GM19455 (cell line): ENCODE results near the gene CAMK2B.

Experiments
- ATAC-seq: cut with Tn5 transposase; IDR thresholded peaks from one replicate; pipeline ENCODE4 v1.9.1; 2021; ENCODE audit not compliant: unreplicated experiment

The CAMK2B gene

GRCh38 chr7:44258865-44259546, 66.4 kb downstream of the CAMK2B start:
- no peak for ATAC-seq

DNA sequence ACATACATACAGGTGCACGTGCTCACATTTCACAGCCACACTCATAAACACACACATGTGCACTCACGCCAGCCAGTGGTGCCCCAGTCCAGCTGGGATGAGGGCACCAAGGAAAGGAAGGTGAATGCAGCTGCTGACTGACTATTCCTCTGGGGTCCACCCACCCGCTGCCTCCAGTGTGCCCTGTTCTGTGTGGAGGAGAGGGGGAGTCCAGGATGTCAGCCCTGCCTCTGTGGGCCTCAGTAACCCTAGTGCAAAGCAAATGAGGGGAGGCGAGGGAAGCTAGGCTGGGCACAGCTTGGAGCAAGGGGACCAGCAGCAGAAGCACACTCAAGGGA, 67.0 kb downstream of the CAMK2B start:
- ATAC-seq: no peak

DNA sequence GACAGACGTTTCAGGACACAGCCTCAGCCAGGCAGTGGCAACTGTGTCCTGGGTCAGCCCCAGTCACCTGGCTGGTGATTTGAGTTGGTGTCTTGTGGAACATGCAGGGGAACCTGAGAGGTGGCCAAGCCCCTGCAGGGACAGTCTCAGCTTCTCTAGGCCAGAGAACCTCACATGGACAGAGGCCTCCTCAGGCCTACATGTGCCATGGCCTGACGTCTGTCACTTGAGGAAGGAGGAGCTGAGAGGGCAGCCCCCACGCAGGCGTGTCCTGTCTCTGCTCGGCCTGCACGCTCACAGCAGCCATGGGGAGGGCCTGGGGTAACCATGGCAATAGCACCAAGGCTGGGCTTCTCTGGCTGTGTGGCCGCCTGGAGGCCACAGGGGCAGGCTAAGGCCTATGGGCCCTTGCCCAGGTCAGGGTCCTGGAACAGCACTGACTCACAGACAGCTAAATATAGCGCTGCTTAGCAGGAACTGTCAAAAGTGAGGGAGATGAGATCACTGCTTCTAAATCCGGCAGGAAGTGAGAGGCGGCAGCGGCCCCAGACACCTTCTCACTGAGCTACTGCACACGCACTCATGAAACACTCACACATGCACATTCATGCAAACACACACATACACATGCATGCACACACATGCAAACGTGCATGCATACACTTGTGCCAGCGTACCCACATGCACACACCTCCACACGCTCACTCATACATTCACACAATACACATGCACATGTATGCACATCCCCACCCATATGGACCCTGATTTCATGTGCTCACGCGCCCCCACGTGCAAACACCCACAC, 67.6 kb downstream of the CAMK2B start:
- ATAC-seq: peak; percentile 84

GRCh38 chr7:44257213-44257612, 68.2 kb downstream of the CAMK2B start:
- no peak for ATAC-seq

GRCh38 chr7:44256459-44256858, 68.9 kb downstream of the CAMK2B start:
- no peak for ATAC-seq

DNA sequence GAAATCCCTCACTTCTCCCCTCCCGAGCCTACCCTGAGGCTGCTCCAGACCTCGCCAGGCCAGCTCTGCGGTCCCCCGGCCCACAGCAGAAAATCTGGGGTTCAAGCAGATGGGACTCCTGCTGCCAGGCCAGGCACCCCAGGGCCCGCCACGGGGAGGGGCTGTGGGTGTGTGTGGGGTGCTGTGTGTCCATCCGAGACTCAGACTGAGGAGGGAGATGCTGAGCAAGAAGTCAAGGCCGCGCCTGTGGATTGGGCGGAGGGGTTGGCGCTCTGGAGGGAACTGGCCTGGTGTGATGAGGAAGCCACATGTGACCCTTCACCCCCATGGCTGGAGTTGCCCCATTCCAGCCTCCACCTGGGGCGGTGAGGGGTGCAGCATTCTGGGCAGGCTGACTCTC, 73.5 kb downstream of the CAMK2B start:
- no peak for ATAC-seq

DNA sequence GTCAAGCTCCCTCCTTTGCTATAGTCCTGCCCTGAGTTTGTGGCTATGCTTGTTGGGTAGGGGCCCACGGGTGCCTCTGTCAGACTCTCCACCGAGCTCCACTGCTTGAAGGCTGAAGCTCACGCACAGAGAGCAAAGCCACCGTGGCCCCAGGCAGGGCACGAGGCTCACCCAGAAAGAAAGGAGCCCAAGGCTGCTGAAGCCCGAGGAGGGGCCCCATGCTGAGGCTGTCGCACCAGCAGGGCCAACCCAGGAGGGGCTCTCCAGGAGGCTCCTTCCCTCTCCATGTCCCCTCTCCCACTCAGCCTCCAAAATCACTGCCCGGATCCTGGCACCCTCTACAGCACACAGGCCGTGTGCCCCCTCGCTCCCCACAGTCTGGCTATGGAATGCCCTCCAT, 74.1 kb downstream of the CAMK2B start:
- ATAC-seq: no peak

DNA sequence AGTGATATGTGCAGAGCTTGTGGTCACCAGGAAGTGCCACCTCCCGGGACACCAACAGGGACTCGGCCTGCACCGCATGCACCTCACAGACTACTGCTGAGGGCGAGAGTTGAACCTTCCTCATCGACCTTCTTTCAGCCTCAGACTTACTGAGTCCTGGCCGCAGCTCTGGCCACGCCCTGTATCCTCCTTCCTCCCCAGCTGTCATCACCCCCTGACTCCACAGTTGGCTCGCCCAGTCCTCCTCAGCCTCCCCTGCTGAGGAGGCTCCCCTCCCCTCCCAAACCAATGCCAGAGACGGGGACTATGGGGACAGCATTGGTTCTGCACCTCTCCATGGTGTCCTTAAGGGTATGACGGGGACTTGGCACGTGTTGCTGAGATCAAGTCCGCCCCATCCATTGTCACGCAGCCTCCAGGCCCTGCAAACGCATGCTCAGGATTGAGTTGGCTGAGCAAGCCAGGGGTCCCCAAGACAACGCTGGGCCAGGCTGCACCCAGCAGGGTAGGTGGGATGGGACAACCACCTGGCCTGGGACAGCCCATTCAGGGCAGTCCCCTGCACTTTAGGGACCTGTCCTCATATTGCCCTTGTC, 75.7 kb downstream of the CAMK2B start:
- no peak for ATAC-seq

- no peak for ATAC-seq
Observed at GRCh38 chr7:44247868-44248651, 77.3 kb downstream of the CAMK2B start.

DNA sequence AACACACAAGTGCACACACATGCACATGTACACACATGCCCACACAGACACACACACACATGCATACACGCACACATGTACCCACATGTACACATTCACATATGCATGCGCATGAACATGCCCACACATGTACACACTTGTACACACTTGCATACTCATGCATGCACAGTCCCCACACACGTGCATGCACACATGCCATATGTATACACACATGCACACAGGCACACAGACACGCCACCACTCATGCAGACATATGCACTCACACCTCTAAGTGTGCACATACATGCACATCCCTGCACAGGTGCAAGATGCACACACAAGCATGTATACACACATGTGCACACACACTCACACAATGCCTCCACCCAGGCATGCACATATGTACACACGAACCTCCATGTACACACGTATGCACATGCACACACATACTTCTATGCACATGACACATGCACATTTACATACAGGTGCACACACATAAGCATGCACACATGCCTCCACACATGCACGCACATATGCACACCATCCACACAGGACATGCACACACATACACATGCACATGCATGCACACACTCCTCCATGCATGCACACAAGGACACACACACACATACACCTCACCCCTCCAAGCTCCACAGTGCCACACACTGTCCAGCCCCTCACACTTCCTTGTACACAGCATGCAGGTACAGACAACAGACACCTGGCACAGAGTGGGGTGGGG, 78.8 kb downstream of the CAMK2B start:
- no peak for ATAC-seq

GRCh38 chr7:44244282-44244681, 81.1 kb downstream of the CAMK2B start:
- no peak for ATAC-seq

- ATAC-seq: no peak
Observed at GRCh38 chr7:44242091-44242490, 83.3 kb downstream of the CAMK2B start.

DNA sequence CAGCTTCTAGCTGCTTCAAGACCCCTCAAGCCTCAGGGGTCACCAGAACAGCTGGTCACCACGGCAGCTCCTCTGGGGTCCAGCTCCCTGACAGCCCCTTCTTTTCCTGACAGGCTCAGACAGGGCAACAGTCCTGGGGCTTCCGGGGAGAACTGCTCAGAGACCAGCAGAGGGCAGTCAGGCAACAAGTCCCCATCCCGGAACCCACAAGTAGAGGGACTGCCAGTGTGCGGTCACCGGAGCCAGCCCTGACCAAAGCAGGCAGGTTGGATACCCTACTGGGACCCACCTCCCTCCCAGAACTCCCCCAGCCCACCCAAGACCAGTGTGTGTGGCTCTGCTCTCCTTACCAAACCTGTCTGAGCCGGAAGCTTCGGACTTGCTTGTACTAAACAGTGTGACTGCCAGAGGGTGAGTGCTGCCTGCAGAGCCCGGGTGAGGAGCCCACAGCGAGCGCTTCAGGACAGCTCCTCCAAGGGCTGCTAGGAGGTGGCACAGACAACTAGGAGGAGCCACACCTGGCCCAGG, 84.3 kb downstream of the CAMK2B start:
- peak; percentile 56 for ATAC-seq

- ATAC-seq: no peak
Observed at GRCh38 chr7:44240376-44240775, 85.0 kb downstream of the CAMK2B start.

GRCh38 chr7:44239361-44239760, 86.0 kb downstream of the CAMK2B start:
- ATAC-seq: no peak

GRCh38 chr7:44238116-44238695, 87.2 kb downstream of the CAMK2B start:
- ATAC-seq: no peak

DNA sequence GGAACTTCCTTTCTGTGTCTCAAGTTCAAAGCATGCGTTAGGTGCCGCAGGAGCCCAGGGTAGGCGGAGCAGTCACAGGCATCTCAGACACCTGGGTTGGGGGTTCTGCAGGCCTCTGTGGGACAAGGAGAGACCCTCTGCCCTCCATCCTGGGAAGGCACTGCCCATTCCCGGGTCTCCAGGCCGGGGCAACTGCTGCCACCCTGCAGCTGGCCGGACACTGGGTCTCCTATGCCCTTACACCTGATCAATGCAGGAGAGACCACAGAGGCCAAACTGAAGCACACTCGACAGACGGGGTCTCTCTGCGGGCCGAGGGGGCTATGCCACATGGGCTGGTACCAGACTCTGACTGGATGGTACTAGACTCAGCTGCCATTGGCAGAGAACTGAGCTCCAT, 87.7 kb downstream of the CAMK2B start:
- no peak for ATAC-seq

DNA sequence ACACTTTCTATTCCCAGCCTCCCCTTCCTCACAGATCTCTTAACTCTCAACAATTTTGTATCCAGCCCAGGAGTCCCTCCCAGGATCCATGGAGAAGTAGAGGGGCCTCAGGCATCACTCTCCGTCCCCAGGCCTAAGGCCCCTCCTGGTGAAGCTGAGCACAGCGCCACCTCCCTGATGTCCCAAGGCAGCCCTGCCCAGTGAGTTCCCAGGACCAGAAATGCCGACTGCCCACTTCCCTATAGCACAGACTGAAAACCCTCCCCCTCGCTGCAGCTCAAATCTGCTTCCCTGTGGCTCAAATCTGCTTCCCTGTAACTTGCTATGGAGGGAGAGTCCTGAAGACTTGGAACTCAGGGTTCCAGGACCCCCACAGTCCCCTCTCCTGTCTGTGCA, 89.1 kb downstream of the CAMK2B start:
- ATAC-seq: no peak

- no peak for ATAC-seq
Observed at GRCh38 chr7:44235582-44236332, 89.6 kb downstream of the CAMK2B start.

DNA sequence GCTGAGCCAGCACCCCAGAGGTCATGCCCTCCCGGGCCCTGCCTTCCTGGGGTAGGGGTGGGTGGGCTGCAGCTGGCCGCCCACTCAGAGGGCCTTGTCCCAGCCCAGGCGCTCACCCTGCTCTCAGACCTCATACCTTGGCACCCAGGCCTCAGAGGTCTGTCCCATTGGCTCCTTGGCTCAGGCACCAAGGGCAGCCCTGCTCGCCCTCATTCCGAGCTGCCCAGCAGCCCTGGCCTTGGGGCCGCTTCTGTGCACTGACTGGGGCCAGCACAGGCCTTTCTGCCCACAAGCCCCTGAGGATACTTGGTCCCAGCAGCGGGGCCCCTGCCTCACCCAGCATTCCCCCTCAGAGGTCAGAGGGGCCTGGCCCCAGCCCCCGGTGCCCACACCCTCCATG, 90.3 kb downstream of the CAMK2B start:
- ATAC-seq: no peak
